Calu3 (cell line): Measurements from ENCODE around the gene SLIT3. TPM values are rescaled to one million over a fixed set of nuclear protein-coding genes. Genes with fewer than 3 reads are reported as not detected.

ENCODE experiments used
- BruUV-seq: library from RNA; stranded (reverse); fragments of 400-500 nt; replicated peaks from 2 replicates; lab custom pipeline; 2021; lab: Mats Ljungman, UMichigan
- CTCF ChIA-PET: fragments of 300-600 bp; sonication (Branson Sonifier 250); formaldehyde crosslinking; loops from one replicate; lab custom pipeline; 2022; ENCODE audit warnings: antibody characterized with exemption; lab: Charles Lee
- DNase-seq: peaks from one replicate; pipeline ENCODE4 v3.0.0; 2022
- H3K27ac Mint-ChIP-seq: one replicate; pipeline ENCODE4 v1.8.0; 2022; ENCODE audit warnings: mixed read lengths; ENCODE audit not compliant: unreplicated experiment
- H3K27me3 Mint-ChIP-seq: one replicate; pipeline ENCODE4 v1.8.0; 2022; ENCODE audit warnings: mixed read lengths; ENCODE audit not compliant: unreplicated experiment
- H3K36me3 Mint-ChIP-seq: one replicate; pipeline ENCODE4 v1.8.0; 2022; ENCODE audit warnings: mild to moderate bottlenecking, moderate library complexity, mixed read lengths; ENCODE audit not compliant: insufficient read depth, unreplicated experiment
- H3K4me1 Mint-ChIP-seq: one replicate; pipeline ENCODE4 v1.8.0; 2022; ENCODE audit warnings: mild to moderate bottlenecking, low read depth, mixed read lengths; ENCODE audit not compliant: unreplicated experiment
- H3K4me3 Mint-ChIP-seq: one replicate; pipeline ENCODE4 v1.8.0; 2022; ENCODE audit warnings: mild to moderate bottlenecking, low read depth, moderate library complexity, mixed read lengths; ENCODE audit not compliant: unreplicated experiment
- H3K9me3 Mint-ChIP-seq: one replicate; pipeline ENCODE4 v1.8.0; 2022; ENCODE audit warnings: low read depth, mixed read lengths; ENCODE audit not compliant: unreplicated experiment
- CTCF ChIP-seq: fragments of 200-600 bp; IDR thresholded peaks from one replicate; pipeline ENCODE4 v1.8.0; 2022; ENCODE audit warnings: antibody characterized with exemption; ENCODE audit not compliant: unreplicated experiment
- intact Hi-C: fragments of 100-400 bp; cut with micrococcal nuclease; formaldehyde crosslinking; loops from one replicate; pipeline ENCODE4 v1.10.0; 2022; ENCODE audit not compliant: unreplicated experiment
- total RNA-seq: library from RNA; stranded (reverse); gene quantifications from 2 replicates; pipeline ENCODE4 v1.2.3, GENCODE V29; 2022

SLIT3 gene
- total RNA-seq, 1 experiment from 2014 or later = not detected

- Mint-ChIP-seq H3K27me3 (no peaks in the 10 kb centered on the region), H3K9me3 (peaks cover under 1% of the 10 kb centered on the region), H3K27ac (no peak overlapping the region), H3K4me1 (no peaks in the 10 kb centered on the region), H3K36me3 (no peaks in the 10 kb centered on the region), H3K4me3 (no peak overlapping the region)
- intact Hi-C loops = no loop called here
- CTCF ChIA-PET = no interaction called here
- no TSS peak for BruUV-seq
- DNase-seq = no peak
- no peak for TF ChIP-seq CTCF
These were observed 17.1 kb downstream of the SLIT3 start for GRCh38 chr5:169283887-169284286.

GRCh38 chr5:169281625-169282024 lies 19.3 kb downstream of the SLIT3 start:
- H3K4me1 Mint-ChIP-seq = no peaks in the 10 kb centered on the region
- TF ChIP-seq CTCF = no peak
- DNase-seq = no peak
- CTCF ChIA-PET = no interaction called here
- H3K36me3 Mint-ChIP-seq = no peaks in the 10 kb centered on the region
- BruUV-seq = no TSS peak
- H3K9me3 Mint-ChIP-seq = peaks cover 2% of the 10 kb centered on the region
- no peak overlapping the region for H3K27ac Mint-ChIP-seq
- intact Hi-C loops = no loop called here
- no peak overlapping the region for H3K4me3 Mint-ChIP-seq
- H3K27me3 Mint-ChIP-seq = no peaks in the 10 kb centered on the region

GRCh38 chr5:169280696-169281095 lies 20.2 kb downstream of the SLIT3 start:
- H3K4me3 Mint-ChIP-seq = no peak overlapping the region
- peaks cover 2% of the 10 kb centered on the region for H3K9me3 Mint-ChIP-seq
- DNase-seq = no peak
- no peak overlapping the region for H3K27ac Mint-ChIP-seq
- no peaks in the 10 kb centered on the region for H3K4me1 Mint-ChIP-seq
- CTCF ChIA-PET = no interaction called here
- H3K36me3 Mint-ChIP-seq = no peaks in the 10 kb centered on the region
- intact Hi-C loops = no loop called here
- no peaks in the 10 kb centered on the region for H3K27me3 Mint-ChIP-seq
- no peak for TF ChIP-seq CTCF
- BruUV-seq = no TSS peak

- Mint-ChIP-seq H3K27ac (no peak overlapping the region), H3K36me3 (no peaks in the 10 kb centered on the region), H3K4me1 (no peaks in the 10 kb centered on the region), H3K27me3 (no peaks in the 10 kb centered on the region), H3K9me3 (peaks cover 2% of the 10 kb centered on the region), H3K4me3 (no peak overlapping the region)
- TF ChIP-seq CTCF = no peak
- intact Hi-C loops = no loop called here
- no TSS peak for BruUV-seq
- CTCF ChIA-PET = no interaction called here
- no peak for DNase-seq
These were observed 20.7 kb downstream of the SLIT3 start for GRCh38 chr5:169280286-169280685.

- Mint-ChIP-seq H3K36me3 (no peaks in the 10 kb centered on the region), H3K4me1 (no peaks in the 10 kb centered on the region), H3K9me3 (peaks cover 2% of the 10 kb centered on the region), H3K27me3 (no peaks in the 10 kb centered on the region), H3K27ac (no peak overlapping the region), H3K4me3 (no peak overlapping the region)
- intact Hi-C loops = no loop called here
- CTCF ChIA-PET = no interaction called here
- DNase-seq = no peak
- BruUV-seq = no TSS peak
- no peak for TF ChIP-seq CTCF
These were observed 21.8 kb downstream of the SLIT3 start for GRCh38 chr5:169279125-169279524.
